Lung (tissue), 12 donors: ENCODE results near the gene SP6. TPM values are rescaled to one million over a fixed set of nuclear protein-coding genes. Genes with fewer than 3 reads are reported as not detected.
A peak's percentile ranks its signal among the peaks of the same experiment; 100 is the strongest.

ENCODE experiments used
- ATAC-seq: fragments of 200-7000 bp; cut with Tn5 transposase; one replicate; pipeline ENCODE4 v1.9.1; 2020; ENCODE audit warnings: moderate number of reproducible peaks; ENCODE audit not compliant: insufficient read depth, low FRiP score
- DNase-seq, 3 donors: peaks; one replicate each; pipeline ENCODE4 v3.0.0-alpha.2; 2013 to 2017
- H3K27ac ChIP-seq, 2 donors: one replicate each; pipeline ENCODE4 v1.5.1; 2013; ENCODE audit warnings: mild to moderate bottlenecking in 2 of 2, moderate library complexity in 2 of 2, control low read depth in 1 of 2, inconsistent platforms in 1 of 2, low read depth in 1 of 2, low read length in 1 of 2
- H3K27me3 ChIP-seq, 3 donors: one replicate each; pipeline ENCODE4 v1.5.1; 2013; ENCODE audit warnings: low read length in 2 of 3; ENCODE audit not compliant: control insufficient read depth in 3 of 3, insufficient read depth in 3 of 3
- H3K36me3 ChIP-seq, 4 donors: one replicate each; pipeline ENCODE4 v1.5.1; 2013; ENCODE audit warnings: low read length in 4 of 4, mild to moderate bottlenecking in 1 of 4, moderate library complexity in 1 of 4; ENCODE audit not compliant: control insufficient read depth in 4 of 4, insufficient read depth in 4 of 4
- H3K4me1 ChIP-seq, 5 donors: one replicate each; pipeline ENCODE4 v1.5.1; 2013; ENCODE audit warnings: low read length in 5 of 5, mild to moderate bottlenecking in 2 of 5, moderate library complexity in 1 of 5; ENCODE audit not compliant: control insufficient read depth in 5 of 5, insufficient read depth in 5 of 5
- H3K4me3 ChIP-seq: one replicate; pipeline ENCODE4 v1.5.1; 2013; ENCODE audit warnings: mild to moderate bottlenecking, control low read depth, moderate library complexity
- H3K9ac ChIP-seq, 2 donors: one replicate each; pipeline ENCODE4 v1.5.1; 2013; ENCODE audit warnings: low read length in 2 of 2, control low read depth in 1 of 2; ENCODE audit not compliant: insufficient read depth in 1 of 2
- H3K9me3 ChIP-seq, 4 donors: one replicate each; pipeline ENCODE4 v1.5.1; 2013; ENCODE audit warnings: low read length in 3 of 4, mild to moderate bottlenecking in 1 of 4, moderate library complexity in 1 of 4; ENCODE audit not compliant: control insufficient read depth in 4 of 4, insufficient read depth in 3 of 4
- CTCF ChIP-seq: IDR thresholded peaks from 2 replicates; pipeline ENCODE4 v1.5.1; 2012; ENCODE audit warnings: mild to moderate bottlenecking; ENCODE audit errors: control extremely low read depth, extremely low read depth
- WGBS, 2 donors: extraction: QIAGEN DNeasy Blood & Tissue Kit; methylation state at CpG; one replicate each; pipeline ENCODE4 v1.1.7; 2013; 5-methylcytosine and 5-hydroxymethylcytosine counted together
- polyA plus RNA-seq, 2 donors: library from polyadenylated mRNA; stranded (reverse); fragments of 200-250 nt; gene quantifications; one replicate each; pipeline ENCODE4 v1.2.1, GENCODE V29; 2013
- total RNA-seq, 2 donors: library from RNA; depleted of rRNA in 1 of 2; stranded (reverse); fragments of >200 nt in 1 of 2; gene quantifications; one replicate each; pipeline ENCODE4 v1.2.1, GENCODE V29; 2014 to 2021
- donor health status: control.
- donor health status: control.
- donor health status: Bipolar disorder and iron deficiency.
- donor health status: healthy.
- donor health status: DM: yes; HTN: yes; CAD: no.

SP6 gene
- total and polyA plus RNA-seq, 4 donors, result 2.3 to 4.5 (median 3.5) TPM

GRCh38 chr17:47803201-47803600 is 47.8 kb downstream of the SP6 start:
- Histone ChIP-seq H3K27me3 (no peaks in the 10 kb centered on the region), H3K36me3 (peaks cover 0 to 15% (median 5%) of the 10 kb centered on the region in 4 donors), H3K4me3 (no peak overlapping the region), H3K27ac (no peak overlapping the region), H3K9ac (peak overlapping the region in 1 of 2 donors; percentile 5), H3K9me3 (no peaks in the 10 kb centered on the region), H3K4me1 (no peaks in the 10 kb centered on the region)
- TF ChIP-seq CTCF, result no peak
- DNase-seq (no peak), ATAC-seq (no peak)
- 48 to 67% methylated on average over 5 of the region's 5 CpGs for WGBS, 2 donors

GRCh38 chr17:47802341-47803022 is 48.5 kb downstream of the SP6 start:
- Histone ChIP-seq H3K9me3 (no peaks in the 10 kb centered on the region), H3K36me3 (peaks cover 0 to 8% (median 3%) of the 10 kb centered on the region in 4 donors), H3K27me3 (no peaks in the 10 kb centered on the region), H3K4me3 (no peak overlapping the region), H3K9ac (no peak overlapping the region), H3K4me1 (no peaks in the 10 kb centered on the region), H3K27ac (no peak overlapping the region)
- ATAC-seq (no peak), DNase-seq (peak in 1 of 3 donors; percentile 12)
- 35 to 38% methylated on average over 9 of the region's 9 CpGs for WGBS, 2 donors
- peak; percentile 26 for TF ChIP-seq CTCF

- no peak for DNase-seq
- Histone ChIP-seq H3K4me3 (no peak overlapping the region), H3K27ac (no peak overlapping the region), H3K4me1 (no peaks in the 10 kb centered on the region), H3K27me3 (no peaks in the 10 kb centered on the region), H3K36me3 (peaks cover 0 to 2% (median under 1%) of the 10 kb centered on the region in 4 donors), H3K9me3 (no peaks in the 10 kb centered on the region), H3K9ac (no peak overlapping the region)
- no peak for ATAC-seq
- no peak for TF ChIP-seq CTCF
- 45 to 64% methylated on average over 6 of the region's 6 CpGs for WGBS, 2 donors
Measured at GRCh38 chr17:47801906-47802305, 49.1 kb downstream of the SP6 start.
